GF-D8 (cell line): Measurements from ENCODE around the gene COQ8B.
"Not testable (repeated sequence)": the region's sequence is repeated elsewhere in the genome, so short reads cannot be mapped to it uniquely, and the experiment has no call there.

Source experiments
- DNase-seq: peaks from one replicate; lab custom pipeline; 2025; lab: John Stamatoyannopoulos, UW

The COQ8B gene

DNA sequence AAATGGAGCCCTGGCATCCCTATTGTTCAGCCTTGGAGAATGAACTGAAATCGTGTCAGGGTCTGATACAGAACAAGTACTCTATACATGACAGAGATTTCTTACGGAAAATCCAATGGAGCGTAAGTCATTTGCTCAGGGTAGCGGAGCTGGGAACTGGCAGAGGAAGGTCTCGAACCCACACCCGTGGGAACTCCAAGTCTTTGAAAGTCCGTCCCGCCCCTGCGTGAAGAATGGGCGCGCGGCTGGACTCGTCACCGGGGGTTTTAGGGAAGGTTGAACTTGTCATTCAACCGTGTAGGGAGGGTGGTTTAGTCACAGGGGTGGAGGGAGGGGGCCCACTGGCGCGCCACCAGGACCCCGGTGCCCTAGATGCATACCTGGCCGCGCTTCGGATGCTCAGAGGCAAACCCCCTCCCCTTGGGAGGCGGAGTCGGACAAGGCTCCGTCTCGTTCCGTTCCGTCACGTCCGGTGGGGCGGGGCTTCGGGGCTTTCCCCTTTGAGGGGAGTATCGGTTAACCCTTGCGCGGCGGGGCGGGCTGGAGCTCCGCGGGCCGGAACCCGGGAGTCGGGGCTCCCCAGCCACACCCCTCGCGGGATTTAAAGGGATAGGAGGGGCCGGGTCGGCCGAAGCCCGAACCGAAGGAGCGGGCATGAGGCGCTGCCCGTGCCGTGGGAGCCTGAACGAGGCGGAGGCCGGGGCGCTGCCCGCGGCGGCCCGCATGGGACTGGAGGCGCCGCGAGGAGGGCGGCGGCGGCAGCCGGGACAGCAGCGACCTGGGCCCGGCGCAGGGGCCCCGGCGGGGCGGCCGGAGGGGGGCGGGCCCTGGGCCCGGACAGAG is at the start of gene COQ8B, which contains the start of gene ITPKC:
Gene COQ8B (minus strand): TSS at position 405 of the 843 bp plus-strand sequence. CDS start 2,254 bp downstream, outside the sequence.
Gene ITPKC (plus strand): TSS at position 631 of the 843 bp plus-strand sequence. CDS start 24 bp downstream, at position 655.
- DNase-seq, result peak; percentile 71

DNA sequence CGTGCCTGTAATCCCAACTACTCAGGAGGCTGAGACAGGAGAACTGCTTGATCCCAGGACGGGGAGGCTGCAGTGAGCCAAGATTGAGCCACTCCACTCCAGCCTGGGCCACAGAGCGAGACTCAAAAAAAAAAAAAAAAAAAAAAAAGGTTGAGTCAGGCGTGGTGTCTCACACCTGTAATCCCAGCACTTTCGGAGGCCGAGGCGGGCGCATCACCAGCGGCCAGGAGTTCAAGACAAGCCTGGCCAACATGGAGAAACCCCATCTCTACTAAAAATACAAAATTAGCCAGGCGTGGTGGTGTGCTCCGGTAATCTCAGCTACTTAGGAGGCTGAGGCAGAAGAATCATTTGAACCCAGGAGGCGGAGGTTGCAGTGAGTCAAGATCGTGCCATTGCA is 49.7 kb upstream of the COQ8B start:
- not testable (repeated sequence) for DNase-seq

- DNase-seq, result no peak
Observed at GRCh38 chr19:40763963-40764362, 47.3 kb upstream of the COQ8B start.

DNA sequence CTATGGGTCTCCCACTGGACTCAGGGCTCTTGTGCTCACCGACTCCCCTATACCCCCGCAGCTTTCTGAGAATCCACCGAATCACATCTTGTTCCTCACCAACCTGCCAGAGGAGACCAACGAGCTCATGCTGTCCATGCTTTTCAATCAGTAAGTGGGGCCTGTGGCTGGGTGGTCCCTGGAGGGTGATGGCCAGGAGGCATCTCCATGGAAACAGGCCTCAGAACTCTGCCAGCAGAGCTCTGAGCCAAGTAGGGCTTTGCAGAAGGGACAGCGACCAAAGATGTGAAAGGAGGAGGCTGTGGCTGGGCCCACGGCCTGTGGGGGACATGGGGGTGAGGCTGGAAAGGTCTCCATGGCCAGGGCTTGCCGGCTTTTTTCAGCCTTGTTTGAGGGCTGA is 46.8 kb upstream of the COQ8B start:
- DNase-seq, result no peak

- DNase-seq, result no peak
Observed at GRCh38 chr19:40762754-40763470, 46.2 kb upstream of the COQ8B start.

- DNase-seq, result no peak
Observed at GRCh38 chr19:40759352-40759751, 42.7 kb upstream of the COQ8B start.

GRCh38 chr19:40758491-40758890 is 41.8 kb upstream of the COQ8B start:
- no peak for DNase-seq

- DNase-seq, result no peak
Observed at GRCh38 chr19:40756502-40757110, 39.9 kb upstream of the COQ8B start.

- no peak for DNase-seq
Observed at GRCh38 chr19:40755791-40756190, 39.1 kb upstream of the COQ8B start.

DNA sequence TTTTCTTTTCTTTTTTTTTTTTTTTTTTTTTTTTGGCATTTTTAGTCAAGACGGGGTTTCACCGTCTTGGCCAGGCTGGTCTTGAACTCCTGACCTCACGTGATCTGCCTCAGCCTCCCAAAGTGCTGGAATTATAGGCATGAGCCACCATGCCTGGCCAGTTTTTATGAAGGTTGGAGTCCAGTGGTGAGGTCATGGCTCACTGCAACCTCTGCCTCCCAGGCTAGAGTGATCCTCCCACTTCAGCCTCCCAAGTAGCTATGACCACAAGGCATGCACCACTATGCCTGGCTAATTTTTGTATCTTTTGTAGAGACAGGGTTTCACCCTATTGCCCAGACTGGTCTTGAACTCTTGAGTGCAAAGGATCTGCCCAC is 38.5 kb upstream of the COQ8B start:
- no peak for DNase-seq

- DNase-seq, result no peak
Observed at GRCh38 chr19:40754611-40755247, 38.0 kb upstream of the COQ8B start.

GRCh38 chr19:40752257-40752781 is 35.6 kb upstream of the COQ8B start:
- no peak for DNase-seq

GRCh38 chr19:40750874-40751537 is 34.3 kb upstream of the COQ8B start, which contains the start of gene SNRPA:
Gene SNRPA (plus strand): TSS chr19:40751203. CDS start chr19:40751409, 206 bp downstream.
- DNase-seq, result peak; percentile 90

DNA sequence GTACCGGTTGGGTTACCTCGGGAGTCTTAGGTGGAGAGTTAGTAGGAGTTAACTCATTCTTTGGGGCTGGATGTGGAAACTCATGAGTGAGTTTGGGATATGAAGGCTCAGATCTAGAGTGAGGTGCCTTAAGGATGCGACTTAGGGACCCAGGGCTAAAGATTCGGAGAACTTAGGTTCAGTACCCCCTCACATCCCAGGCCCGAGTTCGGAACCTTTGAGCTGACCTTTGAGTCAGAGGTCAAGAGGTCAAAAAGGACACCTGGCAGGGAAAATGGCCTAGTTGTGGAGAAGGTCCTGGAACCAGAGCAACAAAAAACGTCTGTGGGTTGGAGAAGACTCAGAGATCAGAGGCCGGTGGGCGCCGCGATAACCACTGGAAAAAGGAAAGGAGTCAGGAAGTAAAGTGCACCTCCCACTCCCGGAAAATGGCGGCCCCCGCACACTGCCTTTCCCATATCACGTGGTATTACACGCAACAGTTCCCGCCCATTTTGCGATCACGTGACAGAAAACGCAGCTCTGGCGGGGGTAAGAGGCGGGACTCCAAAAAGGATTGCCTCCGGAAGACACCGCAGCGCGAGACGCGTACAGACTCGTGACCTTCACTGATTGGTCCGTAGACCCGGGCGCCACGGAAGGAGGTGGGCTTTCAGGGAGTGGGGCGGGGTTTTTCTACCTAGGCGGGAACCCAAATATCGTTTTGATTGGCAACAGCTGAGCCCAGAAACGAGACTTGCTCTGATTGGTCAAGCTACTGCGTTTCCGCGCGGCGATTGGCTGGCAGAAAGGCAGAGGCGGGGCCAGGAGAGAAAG is 33.6 kb upstream of the COQ8B start, which contains the start of gene ACTMAP:
Gene ACTMAP (minus strand): TSS at position 420 of the 816 bp plus-strand sequence. CDS start 674 bp downstream, outside the sequence.
- peak; percentile 99 for DNase-seq

GRCh38 chr19:40747536-40747935 is 30.9 kb upstream of the COQ8B start:
- no peak for DNase-seq

- DNase-seq, result no peak
Observed at GRCh38 chr19:40745402-40745780, 28.7 kb upstream of the COQ8B start.

DNA sequence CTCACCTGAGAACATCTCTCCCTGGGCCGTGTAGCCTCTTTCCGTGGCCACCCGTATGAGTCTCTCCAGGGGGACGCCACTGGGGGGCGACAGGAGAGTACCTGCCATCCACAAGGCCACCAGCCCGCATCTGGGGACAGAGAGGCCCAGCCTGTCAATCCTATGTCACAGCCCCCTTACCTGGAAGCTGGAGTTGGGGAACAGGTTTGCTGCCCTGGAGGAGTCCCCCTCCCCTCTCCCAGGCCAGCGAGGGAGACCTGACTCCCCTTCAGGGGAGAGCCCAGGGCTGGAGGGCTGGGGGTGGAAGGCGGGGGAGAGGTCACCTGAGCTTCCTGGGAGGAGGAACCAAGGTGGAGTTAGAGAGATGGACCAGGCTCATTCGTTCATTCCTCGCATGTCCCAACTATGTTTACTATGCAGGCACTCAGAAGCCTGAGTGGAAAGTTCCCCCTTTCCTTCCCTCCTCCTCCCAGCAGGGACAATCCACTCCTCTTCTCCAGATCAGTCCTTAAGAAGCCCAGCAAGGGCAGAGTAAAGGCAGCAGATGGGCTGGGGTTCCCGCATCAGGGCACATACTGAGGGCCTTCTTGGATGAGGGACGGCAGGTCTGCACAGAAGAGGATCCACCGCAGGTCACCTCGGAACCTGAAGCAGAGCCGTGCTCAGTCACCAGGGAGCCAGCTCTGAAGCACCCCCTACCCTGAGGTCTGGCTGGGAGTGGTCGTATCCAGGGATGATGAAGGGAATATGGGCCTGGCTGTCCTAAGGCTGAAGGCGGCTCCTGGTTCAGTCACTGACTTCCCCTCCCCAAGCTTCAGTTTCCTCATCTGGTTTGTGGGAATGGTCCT is 28.1 kb upstream of the COQ8B start:
- DNase-seq, result no peak

DNA sequence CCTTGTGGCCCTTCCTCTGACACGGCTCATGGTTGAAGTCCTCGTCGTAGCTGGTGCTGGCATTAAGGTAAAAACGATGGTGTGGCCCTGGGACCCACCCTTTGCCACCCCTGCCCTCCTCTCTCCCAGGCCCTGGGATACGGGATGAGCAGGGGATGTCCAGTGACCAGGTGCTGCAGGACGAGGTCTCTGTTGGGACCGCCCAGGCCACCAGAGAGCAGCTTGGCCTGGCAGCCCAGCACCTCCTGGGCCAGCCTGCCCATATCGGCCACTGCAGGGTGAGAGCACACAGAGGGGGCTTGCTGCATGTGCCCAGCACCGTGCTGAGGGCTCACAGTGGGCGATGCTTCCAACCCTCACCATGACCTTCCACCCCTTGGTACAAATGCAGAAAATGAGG is 27.2 kb upstream of the COQ8B start:
- no peak for DNase-seq

GRCh38 chr19:40742886-40743285 is 26.2 kb upstream of the COQ8B start:
- DNase-seq, result no peak
